ENCODE results near the gene ASCC1. TPM values are rescaled to one million over a fixed set of nuclear protein-coding genes. Genes with fewer than 3 reads are reported as not detected.

Gene ASCC1
- total and polyA plus RNA-seq, 2 of the 4 experiments (the other 2 are of a cell fraction), result 15.9 to 21.0 TPM

GRCh38 chr10:72049969-72050781 is 165.9 kb downstream of the ASCC1 start:
- Histone ChIP-seq H3K27ac (ENCODE audit: insufficient read depth, low read length) (no peak overlapping the region), H2AK9ac (replicated peaks; ENCODE audit: low read depth, low read length, poor library complexity) (no peak overlapping the region), H4K91ac (ENCODE audit: insufficient read depth, low read depth, low read length) (no peak overlapping the region), H2AK5ac (ENCODE audit: low read depth, low read length) (no peak overlapping the region), H2BK20ac (ENCODE audit: low read depth, low read length) (no peak overlapping the region), H4K8ac (ENCODE audit: low read depth in 2 of 2, low read length in 2 of 2) (no peak overlapping the region), H3K4me3 (ENCODE audit: insufficient read depth, low read depth, low read length) (no peak overlapping the region), H2BK5ac (ENCODE audit: low read depth, low read length, poor library complexity, severe bottlenecking) (no peak overlapping the region), H2BK120ac (ENCODE audit: low read depth, low read length) (no peak overlapping the region), H2BK15ac (ENCODE audit: low read depth, low read length) (no peak overlapping the region), H2AFZ (replicated peaks; ENCODE audit: low read length, poor library complexity) (no peak overlapping the region), H4K5ac (ENCODE audit: low read depth, low read length) (no peak overlapping the region), H3K27me3 (ENCODE audit: control insufficient read depth, insufficient read depth, low read length) (peaks cover 28% of the 10 kb centered on the region), H3K9me1 (ENCODE audit: insufficient read depth, low read length) (no peaks in the 10 kb centered on the region), H3K79me1 (ENCODE audit: low read depth in 1 of 2, low read length in 2 of 2) (no peaks in the 10 kb centered on the region), H3K36me3 (ENCODE audit: control insufficient read depth, insufficient read depth, low read length) (no peaks in the 10 kb centered on the region), H3K9me3 (ENCODE audit: control insufficient read depth, insufficient read depth, low read length) (peaks cover 5% of the 10 kb centered on the region), H3K23ac (ENCODE audit: low read depth, low read length) (no peak overlapping the region), H3K4ac (ENCODE audit: low read depth, low read length) (no peak overlapping the region), H3K14ac (replicated peaks; ENCODE audit: low read depth, low read length) (no peak overlapping the region), H3K56ac (ENCODE audit: extremely low read depth, insufficient read depth, low read length) (no peak overlapping the region), H4K20me1 (ENCODE audit: insufficient read depth, low read length) (no peaks in the 10 kb centered on the region), H3K9ac (ENCODE audit: low read depth, low read length) (no peak overlapping the region), H3K18ac (ENCODE audit: low read depth, low read length) (no peak overlapping the region), H3K4me2 (ENCODE audit: low read depth, low read length) (no peak overlapping the region), H3K4me1 (ENCODE audit: control insufficient read depth, insufficient read depth, low read length) (no peaks in the 10 kb centered on the region; the same call in 1 of the 2 replicates)
- ATAC-seq (ENCODE audit: low read depth), result no peak
- DNase-seq, result no peak
- in situ Hi-C loops (cut with MboI; ENCODE audit: low sequenced_read_pairs) (loop anchor here (5.0 to 10.0 kb wide), 3 partner anchors 93 to 285 kb away; no protein-coding TSS in a partner anchor), dilution Hi-C loops (cut with HindIII; ENCODE audit: low sequenced_read_pairs, unreplicated experiment) (no loop called here), intact Hi-C loops (cut with micrococcal nuclease) (loop anchor here (2.0 to 10.0 kb wide), 2 partner anchors 85 to 735 kb away; partner anchors contain the start of genes CHST3 and SLC29A3)
- WGBS, 2 experiments (ENCODE audit: extremely low coverage in 2 of 2, insufficient read length in 1 of 2), result no CpG with 5 or more reads among the region's 5 CpGs
- BruUV-seq (replicated peaks), result no TSS peak
- TF ChIP-seq RAD21 (IDR thresholded peaks at IDR 0.05; ENCODE audit: low read length) (no peak), POLR2A (IDR thresholded peaks at IDR 0.05; ENCODE audit: low read depth, low read length) (no peak), CTCF (conservative IDR thresholded peaks at IDR 0.05; ENCODE audit: low read depth, low read length) (no peak), CHD1 (IDR thresholded peaks at IDR 0.05; ENCODE audit: low read depth, low read length) (no peak), MAZ (IDR thresholded peaks at IDR 0.05; ENCODE audit: borderline replicate concordance, low read depth, low read length) (no peak), MXI1 (IDR thresholded peaks at IDR 0.05; ENCODE audit: borderline replicate concordance, low read depth, low read length) (no peak), MAFK (IDR thresholded peaks at IDR 0.05; ENCODE audit: low read depth, low read length) (no peak), NFE2L2 (IDR thresholded peaks at IDR 0.05; ENCODE audit: low read depth, low read length) (no peak), BHLHE40 (IDR thresholded peaks at IDR 0.05; ENCODE audit: low read depth, low read length) (no peak), FOS (IDR thresholded peaks at IDR 0.05; ENCODE audit: low read depth, low read length) (no peak), CEBPB (IDR thresholded peaks at IDR 0.05; ENCODE audit: low read depth, low read length) (no peak), RFX5 (IDR thresholded peaks at IDR 0.05; ENCODE audit: low read depth, low read length) (no peak), RCOR1 (IDR thresholded peaks at IDR 0.05; ENCODE audit: insufficient replicate concordance, low read length) (no peak)
- TF ChIP-seq, protein P1, sequence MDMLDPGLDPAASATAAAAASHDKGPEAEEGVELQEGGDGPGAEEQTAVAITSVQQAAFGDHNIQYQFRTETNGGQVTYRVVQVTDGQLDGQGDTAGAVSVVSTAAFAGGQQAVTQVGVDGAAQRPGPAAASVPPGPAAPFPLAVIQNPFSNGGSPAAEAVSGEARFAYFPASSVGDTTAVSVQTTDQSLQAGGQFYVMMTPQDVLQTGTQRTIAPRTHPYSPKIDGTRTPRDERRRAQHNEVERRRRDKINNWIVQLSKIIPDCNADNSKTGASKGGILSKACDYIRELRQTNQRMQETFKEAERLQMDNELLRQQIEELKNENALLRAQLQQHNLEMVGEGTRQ (IDR thresholded peaks at IDR 0.05; ENCODE audit: low read depth, low read length), result no peak
- TF ChIP-seq, protein P2, sequence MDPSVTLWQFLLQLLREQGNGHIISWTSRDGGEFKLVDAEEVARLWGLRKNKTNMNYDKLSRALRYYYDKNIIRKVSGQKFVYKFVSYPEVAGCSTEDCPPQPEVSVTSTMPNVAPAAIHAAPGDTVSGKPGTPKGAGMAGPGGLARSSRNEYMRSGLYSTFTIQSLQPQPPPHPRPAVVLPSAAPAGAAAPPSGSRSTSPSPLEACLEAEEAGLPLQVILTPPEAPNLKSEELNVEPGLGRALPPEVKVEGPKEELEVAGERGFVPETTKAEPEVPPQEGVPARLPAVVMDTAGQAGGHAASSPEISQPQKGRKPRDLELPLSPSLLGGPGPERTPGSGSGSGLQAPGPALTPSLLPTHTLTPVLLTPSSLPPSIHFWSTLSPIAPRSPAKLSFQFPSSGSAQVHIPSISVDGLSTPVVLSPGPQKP (IDR thresholded peaks at IDR 0.05; ENCODE audit: borderline replicate concordance, low read depth, low read length), result no peak
- ChIA-PET CTCF (interaction anchor here (1.0 to 2.5 kb wide), 2 partner anchors 90 to 287 kb away, joined by 4 to 8 read pairs; no protein-coding TSS in a partner anchor), POLR2A (ENCODE audit: unreplicated experiment) (no interaction called here)

All from IMR-90 (cell line).